ENCODE data around the gene IGSF5.

DNA sequence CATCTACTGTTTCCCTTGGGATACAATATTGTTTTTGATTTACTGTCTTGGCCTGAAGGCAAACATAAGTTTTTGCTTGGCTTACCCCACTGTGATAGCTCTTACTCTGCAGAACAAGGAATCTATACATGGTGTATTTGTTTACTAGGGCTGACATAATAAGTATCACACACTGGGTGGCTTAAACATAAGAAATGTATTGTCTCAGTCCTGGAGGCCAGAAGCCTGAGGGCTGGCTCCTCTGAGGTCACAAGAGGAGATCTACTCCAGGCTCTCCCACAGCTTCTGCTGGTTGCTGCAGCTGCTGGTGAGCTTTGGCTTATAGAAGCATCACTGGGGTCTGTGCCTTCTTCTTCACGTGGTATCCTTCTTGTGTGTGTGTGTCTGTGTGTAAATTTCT is 30.7 kb upstream of the IGSF5 start:
- no peak for TF ChIP-seq POLR2A (IDR thresholded peaks at IDR 0.05; ENCODE audit: low read depth, low read length)
- no peak for TF ChIP-seq POLR2AphosphoS5 (IDR thresholded peaks at IDR 0.05; ENCODE audit: low read depth, low read length)
- TF ChIP-seq TAF1 (IDR thresholded peaks at IDR 0.05; ENCODE audit: low read depth, low read length): no peak
- no peak for TF ChIP-seq SPI1 (IDR thresholded peaks at IDR 0.05; ENCODE audit: low read depth, low read length)
- no peak for TF ChIP-seq PAX5 (IDR thresholded peaks at IDR 0.05; ENCODE audit: insufficient read depth, low read length, severe bottlenecking)

All from GM12891 (cell line).